CD8-positive, alpha-beta memory T cell (primary cell): ENCODE data around the gene SASH1. TPM values are rescaled to one million over a fixed set of nuclear protein-coding genes. Genes with fewer than 3 reads are reported as not detected.

Source experiments
- CTCF ChIA-PET: fragments of 350-600 bp; sonication (Branson Sonifier 250); formaldehyde crosslinking; loops from one replicate; lab custom pipeline; 2021; ENCODE audit warnings: antibody characterized with exemption; lab: Charles Lee
- POLR2A ChIA-PET: fragments of 350-600 bp; sonication (Branson Sonifier 250); formaldehyde crosslinking; loops from one replicate; lab custom pipeline; 2021; ENCODE audit warnings: antibody characterized with exemption; lab: Charles Lee
- DNase-seq, 5 donors: peaks; one replicate each; pipeline versions ENCODE4 v3.0.0 to v3.0.0-alpha.2; 2020 to 2022; ENCODE audit warnings: mixed read lengths in 1 of 5
- H3K27ac ChIP-seq: one replicate; pipeline ENCODE4 v1.7.0; 2013; ENCODE audit warnings: low read depth, mild to moderate bottlenecking, low read length, moderate library complexity
- H3K27me3 ChIP-seq: 2 replicates; pipeline ENCODE4 v1.7.0; 2013; ENCODE audit warnings: low read length, mild to moderate bottlenecking; ENCODE audit not compliant: insufficient read depth, poor library complexity, severe bottlenecking
- H3K36me3 ChIP-seq: 2 replicates; pipeline ENCODE4 v1.7.0; 2013; ENCODE audit warnings: mild to moderate bottlenecking, low read length, moderate library complexity; ENCODE audit not compliant: insufficient read depth
- H3K4me1 ChIP-seq: 2 replicates; pipeline ENCODE4 v1.7.0; 2013; ENCODE audit warnings: mild to moderate bottlenecking, low read length, moderate library complexity; ENCODE audit not compliant: insufficient read depth
- H3K4me3 ChIP-seq: 2 replicates; pipeline ENCODE4 v1.7.0; 2013; ENCODE audit warnings: mild to moderate bottlenecking, low read length
- H3K9me3 ChIP-seq: 2 replicates; pipeline ENCODE4 v1.7.0; 2013; ENCODE audit warnings: mild to moderate bottlenecking, low read length
- H3K27ac Mint-ChIP-seq, 8 donors: one replicate each; pipeline ENCODE4 v1.8.0; 2020 to 2021; ENCODE audit warnings: mixed read lengths in 8 of 8, mild to moderate bottlenecking in 6 of 8, inconsistent platforms in 3 of 8, moderate library complexity in 3 of 8
- H3K27me3 Mint-ChIP-seq, 2 donors: one replicate each; pipeline ENCODE4 v1.8.0; 2020 to 2021; ENCODE audit warnings: mixed read lengths in 2 of 2, mild to moderate bottlenecking in 1 of 2, moderate library complexity in 1 of 2
- H3K36me3 Mint-ChIP-seq, 3 donors: one replicate each; pipeline ENCODE4 v1.8.0; 2020 to 2021; ENCODE audit warnings: mixed read lengths in 3 of 3, inconsistent platforms in 1 of 3, mild to moderate bottlenecking in 1 of 3
- H3K4me1 Mint-ChIP-seq, 3 donors: one replicate each; pipeline ENCODE4 v1.8.0; 2020 to 2021; ENCODE audit warnings: mixed read lengths in 3 of 3, inconsistent platforms in 1 of 3, mild to moderate bottlenecking in 1 of 3
- H3K4me3 Mint-ChIP-seq, 7 donors: one replicate each; pipeline ENCODE4 v1.8.0; 2020 to 2021; ENCODE audit warnings: mixed read lengths in 7 of 7, mild to moderate bottlenecking in 6 of 7, moderate library complexity in 4 of 7, inconsistent platforms in 2 of 7
- H3K9me3 Mint-ChIP-seq, 5 donors: one replicate each; pipeline ENCODE4 v1.8.0; 2020 to 2022; ENCODE audit warnings: mixed read lengths in 5 of 5, mild to moderate bottlenecking in 3 of 5, moderate library complexity in 2 of 5, inconsistent platforms in 1 of 5
- polyA plus RNA-seq: library from polyadenylated mRNA; unstranded; fragments of 300-500 nt; fragmentation: Illumina TruSeq; gene quantifications from one replicate; pipeline ENCODE4 v1.2.3, GENCODE V29; 2021
- total RNA-seq, 2 experiments: library from RNA; stranded (reverse); gene quantifications; one replicate each; pipeline ENCODE4 v1.2.3, GENCODE V29; 2021

SASH1 gene
- total and polyA plus RNA-seq, 3 experiments from 2014 or later: 0.72 to 0.95 TPM; not detected in 1

- Histone ChIP-seq H3K4me1 (no peaks in the 10 kb centered on the region), H3K9me3 (no peaks in the 10 kb centered on the region), H3K4me3 (no peak overlapping the region), H3K36me3 (no peaks in the 10 kb centered on the region), H3K27me3 (no peaks in the 10 kb centered on the region), H3K27ac (no peak overlapping the region)
- Mint-ChIP-seq H3K36me3 (no peaks in the 10 kb centered on the region), H3K4me3 (no peak overlapping the region), H3K27ac (no peak overlapping the region), H3K4me1 (peaks cover 0 to 8% (median 0%) of the 10 kb centered on the region in 3 donors), H3K9me3 (no peaks in the 10 kb centered on the region), H3K27me3 (peaks cover 8 to 40% of the 10 kb centered on the region in 2 donors)
- CTCF ChIA-PET: no interaction called here
- DNase-seq: no peak
- POLR2A ChIA-PET: no interaction called here
Observed at GRCh38 chr6:148446681-148447080, 104.0 kb downstream of the SASH1 start.

DNA sequence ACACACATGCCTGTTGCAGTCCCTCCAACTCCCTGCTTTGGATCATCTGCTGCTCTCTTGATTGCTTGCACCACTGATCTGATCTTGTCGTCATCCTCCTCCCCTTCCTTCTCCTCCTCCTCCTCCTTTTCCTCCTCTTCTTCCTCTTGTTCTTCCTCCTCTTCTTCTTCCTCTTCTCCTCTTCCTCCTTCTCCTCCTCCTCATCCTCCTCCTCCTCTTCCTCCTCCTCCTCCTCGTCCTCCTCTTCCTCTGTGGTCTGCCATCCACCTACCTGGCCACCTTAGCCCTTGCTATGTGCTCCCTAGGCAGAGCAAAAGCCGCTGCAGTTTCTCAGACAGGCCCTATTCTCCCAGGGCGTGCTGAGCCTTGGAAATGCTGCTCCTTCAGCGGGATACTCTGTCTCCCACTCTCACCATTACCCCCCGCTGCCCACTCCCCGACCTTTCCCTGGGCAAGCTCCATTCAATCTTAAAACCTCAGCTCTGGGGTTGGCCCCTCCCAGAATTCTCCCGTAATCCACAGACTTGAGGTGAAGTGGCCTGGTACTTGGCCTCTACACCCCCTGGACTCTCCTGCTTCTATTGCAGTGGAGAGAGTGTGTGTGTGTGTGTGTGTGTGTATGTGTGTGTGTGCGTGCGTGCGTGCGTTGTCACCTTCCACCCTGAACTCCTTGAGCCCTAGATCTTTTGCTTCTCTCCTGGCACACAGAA, 105.0 kb downstream of the SASH1 start:
- no peak overlapping the region for H3K4me3 Mint-ChIP-seq

GRCh38 chr6:148448369-148449012, 105.9 kb downstream of the SASH1 start:
- no peaks in the 10 kb centered on the region for H3K27me3 ChIP-seq
- Mint-ChIP-seq H3K36me3 (no peaks in the 10 kb centered on the region), H3K4me1 (peaks cover 0 to 13% (median 0%) of the 10 kb centered on the region in 3 donors), H3K9me3 (no peaks in the 10 kb centered on the region), H3K4me3 (peak overlapping the region in 3 of 7 donors; percentile 4 to 12 (median 5)), H3K27ac (peak overlapping the region in 1 of 8 donors; percentile 0), H3K27me3 (peaks cover 8 to 49% of the 10 kb centered on the region in 2 donors)
- no peak overlapping the region for H3K27ac ChIP-seq
- ChIA-PET POLR2A (no interaction called here), CTCF (no interaction called here)
- H3K4me3 ChIP-seq: no peak overlapping the region
- H3K4me1 ChIP-seq: no peaks in the 10 kb centered on the region
- H3K9me3 ChIP-seq: no peaks in the 10 kb centered on the region
- no peaks in the 10 kb centered on the region for H3K36me3 ChIP-seq
- DNase-seq: no peak

More for the DNA sequence above, 105.0 kb downstream of the SASH1 start:
- Histone ChIP-seq H3K4me3 (no peak overlapping the region), H3K36me3 (no peaks in the 10 kb centered on the region), H3K9me3 (no peaks in the 10 kb centered on the region), H3K4me1 (no peaks in the 10 kb centered on the region), H3K27ac (no peak overlapping the region), H3K27me3 (no peaks in the 10 kb centered on the region)
- Mint-ChIP-seq H3K4me1 (peaks cover 0 to 13% (median 0%) of the 10 kb centered on the region in 3 donors), H3K9me3 (no peaks in the 10 kb centered on the region), H3K36me3 (no peaks in the 10 kb centered on the region), H3K27ac (no peak overlapping the region), H3K27me3 (peaks cover 8 to 45% of the 10 kb centered on the region in 2 donors)
- POLR2A ChIA-PET: no interaction called here
- no peak for DNase-seq
- CTCF ChIA-PET: no interaction called here

DNA sequence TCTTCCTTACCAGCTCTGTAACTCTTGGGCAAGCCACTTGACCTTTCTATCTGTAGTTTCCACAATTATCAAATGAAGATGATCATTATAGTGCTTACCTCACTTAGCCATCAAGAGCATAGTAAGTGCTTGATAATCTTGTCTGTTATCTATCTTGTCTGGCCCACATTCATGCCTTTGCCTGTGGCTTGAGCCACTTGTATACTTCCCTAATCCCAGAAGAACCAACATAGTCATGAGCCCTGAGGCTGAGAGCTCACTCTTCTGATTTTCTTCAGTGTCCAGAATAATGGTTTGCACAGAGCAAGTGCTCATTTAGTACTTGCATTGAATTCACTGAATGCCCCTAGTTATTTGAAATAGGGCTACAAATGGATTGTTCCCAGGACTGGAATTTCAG, 108.2 kb downstream of the SASH1 start:
- H3K4me3 ChIP-seq: no peak overlapping the region
- no peak for DNase-seq
- H3K36me3 ChIP-seq: no peaks in the 10 kb centered on the region
- Mint-ChIP-seq H3K27me3 (peaks cover 1 to 44% of the 10 kb centered on the region in 2 donors), H3K36me3 (no peaks in the 10 kb centered on the region), H3K27ac (peak overlapping the region in 2 of 8 donors; percentile 7 to 18), H3K9me3 (no peaks in the 10 kb centered on the region), H3K4me3 (peak overlapping the region in 1 of 7 donors; percentile 3), H3K4me1 (peaks cover 0 to 13% (median 0%) of the 10 kb centered on the region in 3 donors)
- no peak overlapping the region for H3K27ac ChIP-seq
- H3K4me1 ChIP-seq: no peaks in the 10 kb centered on the region
- no peaks in the 10 kb centered on the region for H3K9me3 ChIP-seq
- H3K27me3 ChIP-seq: no peaks in the 10 kb centered on the region
- ChIA-PET POLR2A (no interaction called here), CTCF (no interaction called here)

- Mint-ChIP-seq H3K36me3 (no peaks in the 10 kb centered on the region), H3K4me3 (peak overlapping the region in 2 of 7 donors; percentile 56 to 59), H3K27me3 (peaks cover 4 to 39% of the 10 kb centered on the region in 2 donors), H3K4me1 (peaks cover 0 to 13% (median 0%) of the 10 kb centered on the region in 3 donors), H3K9me3 (no peaks in the 10 kb centered on the region), H3K27ac (peak overlapping the region in 3 of 8 donors; percentile 53 to 84 (median 65))
- Histone ChIP-seq H3K27me3 (no peaks in the 10 kb centered on the region), H3K27ac (no peak overlapping the region), H3K4me3 (no peak overlapping the region), H3K4me1 (no peaks in the 10 kb centered on the region), H3K36me3 (no peaks in the 10 kb centered on the region), H3K9me3 (no peaks in the 10 kb centered on the region)
- ChIA-PET CTCF (no interaction called here), POLR2A (no interaction called here)
- DNase-seq: peak in 2 of 5 donors; percentile 9 to 17
Observed at GRCh38 chr6:148451690-148452089, 109.1 kb downstream of the SASH1 start.

- Histone ChIP-seq H3K4me1 (no peaks in the 10 kb centered on the region), H3K27ac (no peak overlapping the region), H3K4me3 (no peak overlapping the region), H3K9me3 (no peaks in the 10 kb centered on the region), H3K36me3 (no peaks in the 10 kb centered on the region), H3K27me3 (no peaks in the 10 kb centered on the region)
- Mint-ChIP-seq H3K9me3 (no peaks in the 10 kb centered on the region), H3K4me1 (peaks cover 0 to 13% (median 0%) of the 10 kb centered on the region in 3 donors), H3K4me3 (no peak overlapping the region), H3K36me3 (no peaks in the 10 kb centered on the region), H3K27me3 (peaks cover 4 to 37% of the 10 kb centered on the region in 2 donors), H3K27ac (no peak overlapping the region)
- ChIA-PET CTCF (interaction anchor here (1.6 kb wide), 1 partner anchor 13 kb away, joined by 6 read pairs; no protein-coding TSS in a partner anchor), POLR2A (no interaction called here)
- no peak for DNase-seq
Observed at GRCh38 chr6:148452876-148453275, 110.2 kb downstream of the SASH1 start.

- CTCF ChIA-PET: interaction anchor here (1.6 kb wide), 1 partner anchor 12 kb away, joined by 6 read pairs; no protein-coding TSS in a partner anchor
- Mint-ChIP-seq H3K4me1 (peaks cover 0 to 10% (median 0%) of the 10 kb centered on the region in 3 donors), H3K36me3 (no peaks in the 10 kb centered on the region), H3K27ac (no peak overlapping the region), H3K9me3 (no peaks in the 10 kb centered on the region), H3K4me3 (no peak overlapping the region), H3K27me3 (peaks cover 3 to 26% of the 10 kb centered on the region in 2 donors)
- no peak overlapping the region for H3K27ac ChIP-seq
- no peaks in the 10 kb centered on the region for H3K9me3 ChIP-seq
- H3K4me3 ChIP-seq: no peak overlapping the region
- no peaks in the 10 kb centered on the region for H3K4me1 ChIP-seq
- POLR2A ChIA-PET: no interaction called here
- H3K27me3 ChIP-seq: no peaks in the 10 kb centered on the region
- DNase-seq: no peak
- no peaks in the 10 kb centered on the region for H3K36me3 ChIP-seq
Observed at GRCh38 chr6:148453906-148454305, 111.3 kb downstream of the SASH1 start.

GRCh38 chr6:148455225-148455624, 112.6 kb downstream of the SASH1 start:
- Histone ChIP-seq H3K9me3 (no peaks in the 10 kb centered on the region), H3K36me3 (no peaks in the 10 kb centered on the region), H3K4me3 (no peak overlapping the region), H3K27ac (no peak overlapping the region), H3K4me1 (no peaks in the 10 kb centered on the region), H3K27me3 (no peaks in the 10 kb centered on the region)
- Mint-ChIP-seq H3K27me3 (peaks cover 5 to 19% of the 10 kb centered on the region in 2 donors), H3K27ac (no peak overlapping the region), H3K36me3 (no peaks in the 10 kb centered on the region), H3K4me3 (no peak overlapping the region), H3K9me3 (no peaks in the 10 kb centered on the region), H3K4me1 (peaks cover 0 to 10% (median 0%) of the 10 kb centered on the region in 3 donors)
- DNase-seq: no peak
- CTCF ChIA-PET: no interaction called here
- POLR2A ChIA-PET: no interaction called here
